AML-193 (cell line): ENCODE measurements around the gene MALRD1.

Source experiments
- DNase-seq, 2 experiments: peaks; one replicate each; lab custom pipeline; 2025; lab: John Stamatoyannopoulos, UW

The MALRD1 gene

DNA sequence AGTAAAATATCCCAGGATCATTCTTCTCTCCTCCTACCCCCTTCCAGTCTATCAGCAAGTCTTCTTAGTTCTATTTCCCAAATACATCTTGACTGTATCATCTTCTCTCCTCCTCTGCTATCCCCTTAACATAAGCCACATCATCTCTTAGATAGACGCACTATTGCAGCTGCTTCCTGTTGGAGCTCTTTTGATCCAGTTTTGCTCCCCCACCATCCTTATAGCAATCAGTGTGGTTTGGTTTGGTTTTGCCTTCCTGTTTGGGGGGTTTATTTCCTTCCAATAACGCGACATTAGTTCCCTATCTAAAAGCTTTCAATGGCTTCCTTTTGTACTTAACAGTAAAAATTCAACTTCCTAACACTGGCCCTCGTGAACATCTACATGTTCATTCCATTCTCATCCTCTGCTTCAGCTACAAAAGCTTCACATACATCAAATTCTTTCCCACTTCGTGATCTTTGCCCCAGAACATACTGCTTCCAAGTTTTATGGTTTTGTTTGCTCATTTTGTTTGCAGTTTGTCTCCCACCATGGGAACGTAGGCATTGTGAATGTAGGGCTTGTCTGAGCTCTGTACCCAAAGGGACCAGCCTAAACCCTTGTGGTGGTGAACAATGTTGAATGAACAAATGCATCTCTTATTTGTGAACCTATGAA, 734.0 kb downstream of the MALRD1 start:
- DNase-seq, result no peak

DNA sequence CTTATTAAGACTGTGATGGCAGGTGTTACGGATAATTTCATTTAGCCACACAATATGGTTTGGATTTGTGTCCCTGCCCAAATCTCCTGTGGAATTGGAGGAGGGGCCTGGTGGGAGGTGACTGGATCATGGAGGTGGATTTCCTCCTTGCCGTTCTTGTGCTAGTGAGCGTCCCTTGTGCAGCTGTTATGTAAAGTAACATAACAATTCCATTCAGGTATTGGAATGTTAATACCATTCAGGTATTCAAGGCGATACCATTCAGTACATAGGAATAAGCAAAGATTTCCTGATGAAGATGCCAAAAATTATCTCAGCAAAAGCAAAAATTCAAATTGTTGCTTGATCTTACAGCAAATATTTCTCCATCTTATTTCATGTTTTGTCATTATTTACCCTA, 735.1 kb downstream of the MALRD1 start:
- no peak for DNase-seq
